CD4-positive, alpha-beta T cell treated with Interferon gamma for 1 hour (primary cell): ENCODE measurements around the gene TF.
"Not testable (repeated sequence)": the region's sequence is repeated elsewhere in the genome, so short reads cannot be mapped to it uniquely, and the experiment has no call there.

Source experiments
- DNase-seq: peaks from one replicate; pipeline ENCODE4 v3.0.0-alpha.2; 2020

TF gene

DNA sequence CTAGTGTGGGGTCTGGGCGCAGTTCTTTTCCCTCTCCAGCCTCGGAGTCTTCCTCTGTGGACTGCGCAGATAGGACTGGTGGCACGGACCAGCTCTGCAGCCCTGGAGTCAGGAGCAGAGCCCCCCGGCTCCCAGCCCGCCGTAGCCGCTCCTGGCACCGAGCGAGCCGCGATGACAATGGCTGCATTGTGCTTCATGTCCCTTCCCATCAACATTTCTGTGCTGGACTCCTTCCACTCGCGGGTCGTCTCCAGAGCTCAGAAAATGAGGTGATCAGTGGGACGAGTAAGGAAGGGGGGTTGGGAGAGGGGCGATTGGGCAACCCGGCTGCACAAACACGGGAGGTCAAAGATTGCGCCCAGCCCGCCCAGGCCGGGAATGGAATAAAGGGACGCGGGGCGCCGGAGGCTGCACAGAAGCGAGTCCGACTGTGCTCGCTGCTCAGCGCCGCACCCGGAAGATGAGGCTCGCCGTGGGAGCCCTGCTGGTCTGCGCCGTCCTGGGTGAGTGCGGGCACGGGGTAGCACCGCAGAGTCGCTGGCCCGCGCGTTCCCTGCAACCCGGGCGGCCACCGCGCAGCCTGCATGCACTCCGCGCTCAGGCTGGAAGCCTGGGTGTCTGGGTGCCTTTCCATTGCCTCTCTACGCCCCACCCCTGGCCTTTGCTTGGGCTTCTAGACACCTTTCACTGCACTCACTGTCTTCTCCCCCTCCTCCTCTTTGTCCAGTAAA is at the start of gene TF:
Gene TF, plus strand, starts transcription at position 413 of the 731 bp plus-strand sequence. Its CDS starts 48 bp downstream, at position 461.
- no peak for DNase-seq

DNA sequence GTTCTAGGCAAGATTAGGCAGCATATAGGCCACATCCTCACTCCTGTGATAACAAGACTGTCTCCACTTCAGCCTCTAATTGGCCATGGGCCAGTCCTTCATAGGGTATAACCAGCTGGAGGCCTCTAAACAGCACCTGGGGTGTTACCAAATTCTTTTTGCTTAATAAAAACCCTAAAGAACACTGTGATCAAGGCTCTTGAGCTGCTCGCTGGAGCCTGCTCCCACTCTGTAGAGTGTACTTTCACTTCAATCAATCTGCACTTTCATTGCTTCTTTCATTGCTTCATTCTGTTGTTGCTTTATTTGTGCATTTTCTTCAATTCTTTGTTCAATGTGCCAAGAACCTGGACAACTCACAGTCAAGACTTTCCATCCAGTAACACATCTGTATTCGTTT is 48.2 kb upstream of the TF start:
- DNase-seq: no peak

DNA sequence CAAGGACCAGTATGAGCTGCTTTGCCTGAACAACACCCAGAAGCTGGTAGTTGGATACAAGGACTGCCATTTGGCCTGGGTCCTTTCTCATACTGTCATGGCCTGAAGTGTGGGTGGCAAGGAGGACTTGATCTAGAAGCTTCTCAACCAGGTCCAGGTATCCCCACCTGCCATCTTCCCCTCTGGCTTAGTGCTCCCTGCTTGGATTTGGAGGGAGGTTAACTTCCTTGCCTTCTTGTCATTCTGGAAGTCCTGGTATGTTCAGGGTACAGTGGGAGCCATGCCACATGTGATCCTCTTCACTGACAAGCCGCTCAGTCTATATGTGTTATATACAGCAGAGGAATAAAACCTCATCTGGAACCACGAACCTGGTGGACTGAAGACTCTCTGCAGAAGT is 46.7 kb upstream of the TF start:
- no peak for DNase-seq

DNA sequence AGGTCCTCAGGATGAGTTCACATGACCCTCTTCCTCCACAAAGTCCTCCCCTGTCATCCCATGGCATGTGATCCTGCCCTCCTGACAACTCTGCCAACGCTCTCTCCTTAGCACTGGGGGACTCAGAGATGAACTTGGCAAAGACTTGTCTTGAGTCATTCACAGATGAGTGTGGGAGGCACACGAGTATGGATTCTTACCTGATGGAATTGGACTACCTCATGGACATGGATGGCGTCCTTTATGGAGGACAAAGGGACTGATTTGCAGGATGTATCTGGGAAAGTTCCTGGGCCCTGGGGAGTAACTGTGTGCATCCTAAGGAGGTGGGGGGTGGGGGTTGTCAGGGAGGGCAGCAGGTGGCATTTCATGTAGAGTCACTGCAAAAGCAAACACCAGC is 46.3 kb upstream of the TF start:
- DNase-seq: no peak

GRCh38 chr3:133700351-133700750 is 45.8 kb upstream of the TF start:
- DNase-seq: no peak

GRCh38 chr3:133701435-133702358 is 44.5 kb upstream of the TF start:
- DNase-seq: no peak

GRCh38 chr3:133703915-133704314 is 42.3 kb upstream of the TF start:
- DNase-seq: no peak

GRCh38 chr3:133706033-133706432 is 40.2 kb upstream of the TF start:
- no peak for DNase-seq

GRCh38 chr3:133709139-133709750 is 36.9 kb upstream of the TF start:
- DNase-seq: no peak

GRCh38 chr3:133711013-133711412 is 35.2 kb upstream of the TF start:
- no peak for DNase-seq

DNA sequence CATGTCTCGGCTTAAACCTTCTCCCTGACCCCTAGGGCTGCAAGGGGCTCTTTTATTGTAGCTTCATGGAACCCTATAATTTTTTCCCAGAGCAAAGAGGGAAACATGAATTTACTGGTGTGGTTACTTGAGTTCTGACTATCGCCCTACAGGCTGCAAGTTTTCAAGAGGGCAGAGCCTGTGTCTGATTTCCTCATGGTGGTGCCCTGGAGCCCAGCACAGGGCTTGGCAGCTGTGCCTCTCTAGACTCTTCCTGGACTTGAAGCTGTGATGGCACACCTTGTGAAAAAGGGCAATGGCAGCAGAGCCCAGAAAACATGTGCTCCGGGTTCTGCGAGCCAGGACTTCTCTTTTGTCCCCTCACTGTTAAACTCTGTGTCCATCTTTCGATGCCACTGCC is 34.2 kb upstream of the TF start:
- no peak for DNase-seq

- no peak for DNase-seq
These were observed 32.8 kb upstream of the TF start for GRCh38 chr3:133713347-133713746.

- no peak for DNase-seq
These were observed 28.8 kb upstream of the TF start for GRCh38 chr3:133717424-133717823.

DNA sequence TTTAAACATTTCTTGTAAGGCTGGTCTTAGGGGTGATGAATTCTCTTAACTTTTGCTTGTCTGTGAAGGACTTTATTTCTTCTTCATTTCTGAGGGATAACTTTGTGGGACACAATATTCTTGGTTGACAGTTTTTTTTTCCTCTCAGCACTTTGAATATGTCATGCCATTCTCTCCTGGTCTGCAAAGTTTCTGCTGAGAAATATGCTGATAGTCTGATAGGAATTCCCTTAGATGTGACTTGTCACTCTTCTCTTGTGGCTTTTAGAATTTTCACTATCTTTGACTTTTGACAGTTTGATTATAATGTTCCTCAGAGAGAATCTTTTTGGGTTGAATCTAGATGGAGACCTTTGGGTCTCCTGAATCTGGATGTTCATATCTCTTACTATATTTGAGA is 23.3 kb upstream of the TF start:
- no peak for DNase-seq

DNA sequence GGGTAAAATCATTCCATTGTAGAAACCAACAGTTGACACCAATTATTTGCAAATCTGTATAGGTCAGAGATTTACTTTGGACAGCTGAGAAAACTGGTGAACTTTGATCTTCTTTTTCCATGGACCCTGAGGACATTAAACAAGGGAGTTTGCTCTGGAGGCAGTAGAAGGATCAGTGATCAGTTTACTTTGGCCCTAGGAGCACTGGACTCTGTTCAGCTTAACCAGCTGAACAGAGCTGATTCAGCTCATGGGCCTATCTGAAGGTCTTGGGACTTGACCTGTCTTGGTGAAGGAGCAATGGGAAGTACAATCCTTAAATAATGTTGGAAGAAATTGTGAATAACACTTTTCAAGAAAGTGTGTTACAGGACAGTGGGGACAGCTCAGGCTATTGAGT is 15.2 kb upstream of the TF start:
- DNase-seq: no peak

- DNase-seq: not testable (repeated sequence)
These were observed 14.0 kb upstream of the TF start for GRCh38 chr3:133732231-133732630.

DNA sequence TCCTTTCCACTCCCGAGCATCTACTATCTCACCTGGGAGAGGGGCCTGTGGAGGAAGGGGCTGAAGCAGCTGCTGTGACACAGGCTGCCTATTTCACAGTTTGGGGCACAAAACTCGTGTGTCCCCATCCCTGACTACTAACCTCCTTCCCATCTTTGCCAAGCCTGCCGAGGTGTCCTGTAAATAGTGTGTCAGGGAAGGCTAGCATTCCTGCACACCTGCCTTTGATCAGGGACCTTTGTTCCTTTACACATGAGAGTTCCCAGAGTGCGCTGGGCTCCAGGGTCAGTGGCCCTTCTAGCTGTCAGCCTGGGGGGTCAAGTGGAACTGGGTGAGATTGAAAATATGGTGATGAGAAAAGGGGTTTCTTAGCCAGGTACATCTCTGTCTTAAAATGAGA is 13.0 kb upstream of the TF start:
- no peak for DNase-seq

DNA sequence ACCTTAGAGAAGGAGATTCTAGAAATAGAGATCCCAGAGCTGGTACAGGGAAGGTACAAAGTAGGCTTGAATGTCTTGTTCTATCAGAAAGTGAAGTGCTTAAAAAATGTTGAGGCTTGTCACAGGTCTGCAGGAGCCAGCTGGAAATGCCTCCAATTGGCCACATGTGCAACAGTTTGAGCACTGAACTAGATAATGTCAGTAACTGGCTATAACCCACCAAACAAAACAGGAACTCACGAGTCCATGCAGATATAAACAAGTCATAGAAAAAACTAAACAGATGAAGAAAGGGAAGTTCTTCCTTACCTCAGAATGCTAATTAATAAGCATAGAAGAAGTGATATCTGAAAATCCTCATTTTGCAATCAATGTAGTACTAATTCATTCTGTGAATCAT is 11.9 kb upstream of the TF start:
- no peak for DNase-seq

DNA sequence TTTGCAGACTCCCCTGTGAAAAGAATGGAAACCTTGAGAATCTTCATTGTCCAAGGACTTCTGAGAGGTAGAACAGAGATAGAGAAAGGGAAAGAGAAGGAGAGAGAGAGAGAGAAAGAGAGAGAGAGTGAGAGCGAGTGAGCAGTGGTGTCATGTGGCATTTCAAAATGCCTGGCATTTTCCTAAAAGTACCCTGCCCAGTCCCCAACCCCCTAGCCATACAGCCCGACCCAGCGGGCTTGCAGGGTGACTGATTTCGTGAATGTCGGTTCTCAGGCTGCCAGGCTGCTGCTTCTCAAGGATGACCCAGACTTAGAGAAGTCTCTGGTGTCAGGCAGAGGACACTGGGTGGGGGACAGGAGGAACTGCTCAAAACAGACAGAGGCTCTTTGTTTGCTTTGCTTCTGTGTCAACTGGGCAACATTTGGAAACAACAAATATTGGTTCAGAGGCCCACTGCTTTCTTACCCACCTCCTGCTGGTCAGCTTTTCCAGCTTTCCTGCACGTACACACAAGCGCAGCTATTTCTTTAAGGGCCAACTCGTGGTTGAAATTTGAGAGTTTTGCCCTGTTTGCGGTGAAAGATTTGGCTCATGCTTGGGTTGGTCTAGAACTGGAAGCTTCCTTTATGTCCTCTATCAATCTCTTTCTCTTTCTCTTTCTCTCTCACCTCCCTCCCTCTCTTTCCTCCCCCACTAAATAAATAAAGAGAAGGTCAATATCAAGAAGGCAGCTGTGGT is 3.7 kb upstream of the TF start:
- DNase-seq: no peak

- no peak for DNase-seq
These were observed 2.0 kb upstream of the TF start for GRCh38 chr3:133744241-133744640.

- DNase-seq: no peak
These were observed 1.1 kb upstream of the TF start for GRCh38 chr3:133745108-133745507.

DNA sequence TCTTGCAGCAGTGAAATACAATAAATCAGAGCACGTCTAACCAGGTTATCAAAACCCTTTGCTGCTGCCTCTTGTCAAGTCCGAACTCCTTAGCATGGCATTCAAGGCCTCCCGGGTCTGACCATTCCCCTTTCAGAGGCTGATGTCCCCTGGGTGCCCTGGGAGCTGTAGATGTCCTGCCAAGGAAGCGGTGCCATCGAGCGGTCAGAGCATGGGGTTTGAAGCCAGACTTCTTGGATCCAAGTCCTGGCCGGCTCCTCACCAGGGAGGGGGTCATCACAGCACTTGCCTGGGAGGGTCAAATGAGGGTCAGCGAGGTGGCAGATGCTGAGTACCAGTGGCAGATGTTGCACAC is 496 bp downstream of the TF start:
- DNase-seq: no peak

GRCh38 chr3:133747373-133747772 is 1.2 kb downstream of the TF start:
- no peak for DNase-seq
